SJCRH30 (cell line): ENCODE measurements around the gene BID. TPM values are rescaled to one million over a fixed set of nuclear protein-coding genes. Genes with fewer than 3 reads are reported as not detected.

Source experiments
- total RNA-seq: library from RNA; depleted of rRNA; stranded (reverse); fragments of >200 nt; shearing (Covaris generic); gene quantifications from 2 replicates; pipeline ENCODE4 v1.2.3, GENCODE V29; 2014; rRNA removed

The BID gene
- total RNA-seq, 1 experiment from 2014 or later = 39.9 TPM

Other genes starting within 250 kb of the BID start
- gene SLC25A18, start 211.0 kb downstream of the BID start, total RNA-seq = 0.43 and 0.67 TPM in 2 replicates
- gene ATP6V1E1, start 145.7 kb downstream of the BID start, total RNA-seq = 88.5 and 92.0 TPM in 2 replicates
- 47.9 and 52.4 TPM in 2 replicates for gene BCL2L13, start 135.7 kb downstream of the BID start, total RNA-seq